Hepatocyte (in vitro differentiated cells): ENCODE data around the gene SLC27A4.

ENCODE experiments used
- EZH2 ChIP-seq: fragments of 200-600 bp; sonication (generic); IDR thresholded peaks from 2 replicates; pipeline ENCODE4 v1.6.1; 2016; ENCODE audit warnings: antibody characterized with exemption, mild to moderate bottlenecking, borderline replicate concordance
- TF ChIP-seq, protein P1 (sequence below): fragments of 200-600 bp; sonication (generic); IDR thresholded peaks from 2 replicates; pipeline ENCODE4 v1.5.1; 2016; ENCODE audit warnings: antibody characterized with exemption, mild to moderate bottlenecking; ENCODE audit not compliant: poor library complexity

DNA sequence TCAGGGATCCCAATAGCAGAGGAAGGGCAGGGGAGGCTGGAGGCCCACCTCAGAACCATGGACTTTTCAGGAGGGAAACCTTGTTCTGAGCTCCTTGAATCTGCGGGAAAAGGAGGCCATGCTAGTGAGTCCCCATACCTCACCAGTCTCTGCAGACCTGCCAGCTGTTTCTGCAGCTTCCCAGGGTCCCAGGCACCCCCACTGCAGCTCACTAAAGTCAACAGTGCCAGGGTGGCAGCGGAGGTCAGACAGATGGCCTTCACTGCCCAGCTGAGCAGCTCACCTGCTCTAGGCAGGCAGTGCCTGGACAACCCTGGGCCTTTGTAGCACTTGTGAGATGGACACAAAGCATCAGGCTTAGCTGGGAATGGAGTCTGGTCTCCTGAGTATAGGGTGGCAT is 4.4 kb upstream of the SLC27A4 start:
- TF ChIP-seq, protein P1, sequence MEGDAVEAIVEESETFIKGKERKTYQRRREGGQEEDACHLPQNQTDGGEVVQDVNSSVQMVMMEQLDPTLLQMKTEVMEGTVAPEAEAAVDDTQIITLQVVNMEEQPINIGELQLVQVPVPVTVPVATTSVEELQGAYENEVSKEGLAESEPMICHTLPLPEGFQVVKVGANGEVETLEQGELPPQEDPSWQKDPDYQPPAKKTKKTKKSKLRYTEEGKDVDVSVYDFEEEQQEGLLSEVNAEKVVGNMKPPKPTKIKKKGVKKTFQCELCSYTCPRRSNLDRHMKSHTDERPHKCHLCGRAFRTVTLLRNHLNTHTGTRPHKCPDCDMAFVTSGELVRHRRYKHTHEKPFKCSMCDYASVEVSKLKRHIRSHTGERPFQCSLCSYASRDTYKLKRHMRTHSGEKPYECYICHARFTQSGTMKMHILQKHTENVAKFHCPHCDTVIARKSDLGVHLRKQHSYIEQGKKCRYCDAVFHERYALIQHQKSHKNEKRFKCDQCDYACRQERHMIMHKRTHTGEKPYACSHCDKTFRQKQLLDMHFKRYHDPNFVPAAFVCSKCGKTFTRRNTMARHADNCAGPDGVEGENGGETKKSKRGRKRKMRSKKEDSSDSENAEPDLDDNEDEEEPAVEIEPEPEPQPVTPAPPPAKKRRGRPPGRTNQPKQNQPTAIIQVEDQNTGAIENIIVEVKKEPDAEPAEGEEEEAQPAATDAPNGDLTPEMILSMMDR: no peak
- TF ChIP-seq EZH2: no peak
